Naive thymus-derived CD4-positive, alpha-beta T cell (primary cell): ENCODE measurements around the gene TIMM17A. TPM values are rescaled to one million over a fixed set of nuclear protein-coding genes. Genes with fewer than 3 reads are reported as not detected.

ENCODE experiments used
- ATAC-seq: fragments of 150-1000 bp; cut with Tn5 transposase; 2 replicates; pipeline ENCODE4 v1.10.0; 2021; ENCODE audit warnings: mild to moderate bottlenecking, moderate library complexity
- CTCF ChIA-PET: fragments of 350-600 bp; sonication (Branson Sonifier 250); formaldehyde crosslinking; loops from one replicate; lab custom pipeline; 2021; ENCODE audit warnings: antibody characterized with exemption; lab: Charles Lee
- POLR2A ChIA-PET: fragments of 350-600 bp; sonication (Branson Sonifier 250); formaldehyde crosslinking; loops from one replicate; lab custom pipeline; 2021; ENCODE audit warnings: antibody characterized with exemption, inconsistent platforms; lab: Charles Lee
- DNase-seq, 9 donors: peaks; one replicate each; pipeline versions ENCODE4 v3.0.0 to v3.0.0-alpha.2; 2020 to 2022; ENCODE audit warnings: mixed read lengths in 1 of 9
- H3K27ac ChIP-seq: one replicate; pipeline ENCODE4 v1.7.0; 2013; ENCODE audit warnings: mild to moderate bottlenecking, low read depth, low read length, moderate library complexity
- H3K27me3 ChIP-seq, 2 donors: one replicate each; pipeline ENCODE4 v1.7.0; 2013; ENCODE audit warnings: low read length in 2 of 2, mild to moderate bottlenecking in 2 of 2, moderate library complexity in 2 of 2; ENCODE audit not compliant: control insufficient read depth in 2 of 2, insufficient read depth in 2 of 2
- H3K36me3 ChIP-seq, 3 experiments: 1 replicate in 2 of 3; 2 replicates in 1 of 3; pipeline ENCODE4 v1.7.0; 2013; ENCODE audit warnings: low read length in 3 of 3, mild to moderate bottlenecking in 3 of 3, moderate library complexity in 1 of 3; ENCODE audit not compliant: insufficient read depth in 3 of 3, control insufficient read depth in 2 of 3
- H3K4me1 ChIP-seq, 2 donors: one replicate each; pipeline ENCODE4 v1.7.0; 2013; ENCODE audit warnings: low read length in 2 of 2, mild to moderate bottlenecking in 2 of 2, moderate library complexity in 1 of 2; ENCODE audit not compliant: control insufficient read depth in 2 of 2, insufficient read depth in 2 of 2
- H3K4me3 ChIP-seq: 2 replicates; pipeline ENCODE4 v1.7.0; 2013; ENCODE audit warnings: mild to moderate bottlenecking, low read length
- H3K9me3 ChIP-seq, 3 experiments: 1 replicate in 2 of 3; 2 replicates in 1 of 3; pipeline ENCODE4 v1.7.0; 2013; ENCODE audit warnings: low read length in 3 of 3; ENCODE audit not compliant: control insufficient read depth in 2 of 3
- H3K27ac Mint-ChIP-seq, 9 donors: one replicate each; pipeline ENCODE4 v1.8.0; 2020 to 2022; ENCODE audit warnings: mixed read lengths in 9 of 9, mild to moderate bottlenecking in 8 of 9, moderate library complexity in 5 of 9, inconsistent platforms in 2 of 9
- H3K27me3 Mint-ChIP-seq, 5 donors: one replicate each; pipeline ENCODE4 v1.8.0; 2021 to 2022; ENCODE audit warnings: mixed read lengths in 5 of 5, mild to moderate bottlenecking in 1 of 5
- H3K36me3 Mint-ChIP-seq, 5 donors: one replicate each; pipeline ENCODE4 v1.8.0; 2020 to 2022; ENCODE audit warnings: mixed read lengths in 5 of 5, mild to moderate bottlenecking in 3 of 5, inconsistent platforms in 1 of 5
- H3K4me1 Mint-ChIP-seq, 7 donors: one replicate each; pipeline ENCODE4 v1.8.0; 2020 to 2022; ENCODE audit warnings: mixed read lengths in 7 of 7, mild to moderate bottlenecking in 3 of 7, inconsistent platforms in 1 of 7
- H3K4me3 Mint-ChIP-seq, 10 donors: one replicate each; pipeline ENCODE4 v1.8.0; 2020 to 2022; ENCODE audit warnings: mild to moderate bottlenecking in 10 of 10, mixed read lengths in 10 of 10, moderate library complexity in 6 of 10, inconsistent platforms in 2 of 10
- H3K9me3 Mint-ChIP-seq, 11 donors: one replicate each; pipeline ENCODE4 v1.8.0; 2020 to 2022; ENCODE audit warnings: mixed read lengths in 11 of 11, mild to moderate bottlenecking in 4 of 11, inconsistent platforms in 1 of 11, moderate library complexity in 1 of 11
- intact Hi-C, 2 donors: fragments of 100-400 bp; cut with micrococcal nuclease; formaldehyde crosslinking; loops; one replicate each; pipeline ENCODE4 v1.15.1; 2023
- polyA plus RNA-seq, 2 donors: library from polyadenylated mRNA; unstranded; fragments of 300-500 nt; fragmentation: Illumina TruSeq; gene quantifications; one replicate each; pipeline ENCODE4 v1.2.3, GENCODE V29; 2021
- total RNA-seq, 6 experiments: library from RNA in 5 of 6; stranded (reverse) in 5 of 6; gene quantifications; 1 replicate in 5 of 6; 2 replicates in 1 of 6; pipeline ENCODE4 v1.2.3 and lab custom pipeline; 2021 to 2026

TIMM17A gene
- total and polyA plus RNA-seq, 7 experiments from 2014 or later = 20.6 to 58.4 (median 29.8) TPM

DNA sequence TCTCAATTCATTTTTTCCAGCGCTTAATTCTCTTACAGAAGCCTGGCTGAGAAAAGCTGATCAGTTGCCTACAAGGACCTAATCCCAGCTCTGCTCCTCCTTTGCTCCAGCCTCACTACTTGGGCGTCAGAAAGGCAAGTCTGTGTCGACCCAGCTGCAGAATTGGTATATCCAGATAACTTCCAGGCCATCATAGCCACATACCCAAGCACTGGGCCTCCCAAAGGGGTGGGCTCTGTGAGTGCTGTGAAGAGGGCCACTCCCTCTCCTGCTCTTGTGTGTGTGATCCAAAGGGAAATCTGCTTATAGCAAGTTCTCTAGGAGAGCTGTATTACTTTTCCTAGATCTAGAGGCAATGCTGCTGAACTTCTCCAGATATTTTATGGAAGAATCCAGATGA, 27.0 kb upstream of the TIMM17A start:
- H3K4me1 ChIP-seq = no peaks in the 10 kb centered on the region
- CTCF ChIA-PET = no interaction called here
- H3K36me3 ChIP-seq = no peaks in the 10 kb centered on the region
- POLR2A ChIA-PET = no interaction called here
- Mint-ChIP-seq H3K27me3 (peaks cover 0 to 13% (median 0%) of the 10 kb centered on the region in 5 donors), H3K36me3 (no peaks in the 10 kb centered on the region), H3K27ac (no peak overlapping the region), H3K4me3 (no peak overlapping the region), H3K4me1 (no peaks in the 10 kb centered on the region), H3K9me3 (peaks cover 0 to 2% (median 0%) of the 10 kb centered on the region in 11 donors)
- H3K4me3 ChIP-seq = no peak overlapping the region
- no peaks in the 10 kb centered on the region for H3K9me3 ChIP-seq
- ATAC-seq = no peak
- intact Hi-C loops = no loop called here
- H3K27ac ChIP-seq = no peak overlapping the region
- DNase-seq = no peak
- H3K27me3 ChIP-seq = no peaks in the 10 kb centered on the region

DNA sequence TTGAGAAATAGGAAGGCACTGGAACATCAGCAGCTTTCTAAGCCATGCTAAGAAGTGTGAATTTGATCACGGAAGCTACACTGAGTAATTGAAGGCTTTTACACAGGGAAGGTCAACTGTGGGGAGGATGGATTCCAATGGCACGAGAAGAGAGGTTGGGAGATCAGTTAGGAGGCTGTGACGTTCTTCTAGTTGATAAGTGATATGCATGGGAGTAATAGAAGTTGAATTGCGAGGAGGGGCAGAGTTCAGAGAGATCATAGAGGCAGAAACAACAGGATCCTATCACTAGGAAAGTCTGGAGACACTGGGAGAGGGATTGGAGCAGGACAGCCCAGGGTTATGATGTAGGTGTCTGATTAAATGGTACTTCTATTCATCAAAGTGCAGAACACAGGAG, 25.2 kb upstream of the TIMM17A start:
- Histone ChIP-seq H3K4me3 (no peak overlapping the region), H3K9me3 (no peaks in the 10 kb centered on the region), H3K36me3 (no peaks in the 10 kb centered on the region), H3K27me3 (no peaks in the 10 kb centered on the region), H3K27ac (no peak overlapping the region), H3K4me1 (no peaks in the 10 kb centered on the region)
- DNase-seq (no peak), ATAC-seq (no peak)
- Mint-ChIP-seq H3K4me3 (no peak overlapping the region), H3K9me3 (peaks cover 0 to 1% (median 0%) of the 10 kb centered on the region in 11 donors), H3K27ac (no peak overlapping the region), H3K4me1 (no peaks in the 10 kb centered on the region), H3K36me3 (no peaks in the 10 kb centered on the region), H3K27me3 (peaks cover 0 to 21% (median 0%) of the 10 kb centered on the region in 5 donors)
- POLR2A ChIA-PET = no interaction called here
- CTCF ChIA-PET = no interaction called here
- intact Hi-C loops = no loop called here

DNA sequence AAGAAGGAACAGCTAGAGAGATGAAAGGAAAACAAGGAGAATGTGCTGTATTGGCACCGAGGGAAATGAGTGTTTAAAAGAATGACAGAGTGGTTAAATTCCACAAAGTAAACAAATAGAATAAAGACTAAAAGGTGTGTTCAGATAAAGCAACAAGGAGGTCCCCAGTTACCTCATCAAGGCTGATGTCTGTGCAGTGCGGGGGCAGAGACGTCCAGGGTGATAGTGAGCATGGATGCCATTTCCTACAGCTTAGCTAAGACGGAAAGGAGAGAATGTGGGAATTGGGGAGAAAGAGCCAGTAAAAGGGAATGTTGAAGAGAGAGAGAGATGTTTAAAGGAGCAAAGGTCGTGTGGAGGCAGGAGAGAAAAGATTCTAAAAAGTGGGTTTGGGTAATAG, 24.5 kb upstream of the TIMM17A start:
- no peak overlapping the region for H3K4me3 Mint-ChIP-seq
- H3K4me1 Mint-ChIP-seq = no peaks in the 10 kb centered on the region
- no peak overlapping the region for H3K27ac Mint-ChIP-seq
- H3K4me3 ChIP-seq = no peak overlapping the region
- H3K36me3 ChIP-seq = no peaks in the 10 kb centered on the region
- no peaks in the 10 kb centered on the region for H3K36me3 Mint-ChIP-seq
- no peaks in the 10 kb centered on the region for H3K4me1 ChIP-seq
- ChIA-PET POLR2A (no interaction called here), CTCF (no interaction called here)
- peaks cover 0 to 1% (median 0%) of the 10 kb centered on the region in 11 donors for H3K9me3 Mint-ChIP-seq
- DNase-seq = no peak
- H3K9me3 ChIP-seq = no peaks in the 10 kb centered on the region
- H3K27ac ChIP-seq = no peak overlapping the region
- intact Hi-C loops = no loop called here
- H3K27me3 ChIP-seq = no peaks in the 10 kb centered on the region
- peaks cover 0 to 17% (median 0%) of the 10 kb centered on the region in 5 donors for H3K27me3 Mint-ChIP-seq
- ATAC-seq = no peak

DNA sequence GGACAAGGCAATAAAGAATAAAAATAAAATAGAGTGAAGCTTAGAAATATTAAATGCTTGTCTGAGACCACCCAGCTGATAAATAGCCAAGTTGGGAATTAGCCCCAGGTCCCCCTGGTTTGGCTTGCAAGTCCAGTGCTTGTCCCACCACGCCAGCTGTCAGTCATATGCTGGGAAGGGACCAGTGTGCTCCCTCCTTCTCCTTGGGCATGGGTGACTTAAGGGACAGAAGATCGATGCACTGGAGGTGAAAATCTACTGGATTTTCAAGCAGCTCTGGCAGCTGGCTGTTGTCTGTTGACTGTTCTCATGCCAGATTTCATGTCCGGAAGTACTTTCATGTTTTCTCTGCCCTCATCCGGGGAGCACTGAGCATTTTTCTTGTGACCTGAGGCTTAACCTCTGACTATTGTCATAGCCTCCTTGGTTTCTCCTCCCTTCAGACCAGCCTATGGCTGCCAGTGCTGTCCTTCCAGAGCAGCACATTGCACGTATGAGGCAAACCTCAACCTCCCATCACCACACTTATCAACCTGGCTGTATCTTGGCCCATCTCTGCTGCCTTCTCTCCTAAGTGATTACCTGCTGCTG, 21.4 kb upstream of the TIMM17A start:
- Mint-ChIP-seq H3K4me3 (no peak overlapping the region), H3K4me1 (no peaks in the 10 kb centered on the region), H3K9me3 (peaks cover 0 to 1% (median 0%) of the 10 kb centered on the region in 11 donors), H3K27me3 (peaks cover 0 to 28% (median 6%) of the 10 kb centered on the region in 5 donors), H3K27ac (peak overlapping the region in 1 of 9 donors; percentile 0), H3K36me3 (no peaks in the 10 kb centered on the region)
- Histone ChIP-seq H3K36me3 (no peaks in the 10 kb centered on the region), H3K27ac (no peak overlapping the region), H3K27me3 (no peaks in the 10 kb centered on the region), H3K9me3 (no peaks in the 10 kb centered on the region), H3K4me3 (no peak overlapping the region), H3K4me1 (no peaks in the 10 kb centered on the region)
- ATAC-seq (no peak), DNase-seq (no peak)
- ChIA-PET POLR2A (no interaction called here), CTCF (interaction anchor here (0.9 kb wide), 1 partner anchor 12 kb away, joined by 3 read pairs; no protein-coding TSS in a partner anchor)
- intact Hi-C loops = no loop called here

- ATAC-seq (no peak), DNase-seq (no peak)
- Mint-ChIP-seq H3K36me3 (no peaks in the 10 kb centered on the region), H3K4me1 (no peaks in the 10 kb centered on the region), H3K4me3 (no peak overlapping the region), H3K27me3 (peaks cover 0 to 27% (median 6%) of the 10 kb centered on the region in 5 donors), H3K27ac (no peak overlapping the region), H3K9me3 (no peaks in the 10 kb centered on the region)
- intact Hi-C loops = no loop called here
- Histone ChIP-seq H3K27ac (no peak overlapping the region), H3K36me3 (no peaks in the 10 kb centered on the region), H3K4me3 (no peak overlapping the region), H3K4me1 (no peaks in the 10 kb centered on the region), H3K9me3 (no peaks in the 10 kb centered on the region), H3K27me3 (no peaks in the 10 kb centered on the region)
- CTCF ChIA-PET = interaction anchor here (0.7 kb wide), 2 partner anchors 1329 to 1785 kb away, joined by 3 to 5 read pairs; no protein-coding TSS in a partner anchor
- POLR2A ChIA-PET = no interaction called here
These were observed 17.6 kb upstream of the TIMM17A start for GRCh38 chr1:201937624-201938213.

GRCh38 chr1:201938440-201939035, 16.8 kb upstream of the TIMM17A start:
- Mint-ChIP-seq H3K4me3 (no peak overlapping the region), H3K27me3 (peaks cover 5 to 33% (median 10%) of the 10 kb centered on the region in 5 donors), H3K9me3 (no peaks in the 10 kb centered on the region), H3K4me1 (no peaks in the 10 kb centered on the region), H3K27ac (no peak overlapping the region), H3K36me3 (no peaks in the 10 kb centered on the region)
- ATAC-seq (no peak), DNase-seq (no peak)
- H3K9me3 ChIP-seq = no peaks in the 10 kb centered on the region
- H3K4me3 ChIP-seq = no peak overlapping the region
- H3K4me1 ChIP-seq = no peaks in the 10 kb centered on the region
- CTCF ChIA-PET = interaction anchor here (0.7 kb wide), 1 partner anchor 1784 kb away, joined by 5 read pairs; no protein-coding TSS in a partner anchor
- intact Hi-C loops = no loop called here
- no peaks in the 10 kb centered on the region for H3K27me3 ChIP-seq
- H3K27ac ChIP-seq = no peak overlapping the region
- no peaks in the 10 kb centered on the region for H3K36me3 ChIP-seq
- POLR2A ChIA-PET = no interaction called here
